Embryonic facial prominence (tissue), 1 donor: ENCODE results near the gene USP34.

Source experiments
- DNase-seq: peaks from one replicate; pipeline ENCODE4 v3.0.0-alpha.2; 2016; ENCODE audit errors: extremely low spot score

Gene USP34

DNA sequence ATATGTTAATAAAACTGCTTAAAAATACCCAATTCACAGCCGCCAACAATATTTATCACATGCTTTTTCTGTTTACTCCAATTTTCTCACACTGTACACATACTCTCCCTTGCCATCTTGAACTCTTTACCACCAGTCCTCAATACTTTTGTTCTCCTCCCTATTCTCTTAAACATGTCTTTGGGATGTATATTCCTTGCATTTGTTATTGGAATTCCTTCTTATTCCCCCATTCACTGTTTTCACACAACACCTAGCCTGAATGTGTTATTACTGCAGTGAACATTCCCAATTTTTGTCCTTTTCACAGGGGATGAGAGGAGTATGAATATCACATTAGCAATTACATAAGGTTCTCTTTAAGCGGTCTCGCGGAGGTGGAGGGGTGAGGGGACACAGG, 94.7 kb downstream of the USP34 start:
- DNase-seq = no peak

DNA sequence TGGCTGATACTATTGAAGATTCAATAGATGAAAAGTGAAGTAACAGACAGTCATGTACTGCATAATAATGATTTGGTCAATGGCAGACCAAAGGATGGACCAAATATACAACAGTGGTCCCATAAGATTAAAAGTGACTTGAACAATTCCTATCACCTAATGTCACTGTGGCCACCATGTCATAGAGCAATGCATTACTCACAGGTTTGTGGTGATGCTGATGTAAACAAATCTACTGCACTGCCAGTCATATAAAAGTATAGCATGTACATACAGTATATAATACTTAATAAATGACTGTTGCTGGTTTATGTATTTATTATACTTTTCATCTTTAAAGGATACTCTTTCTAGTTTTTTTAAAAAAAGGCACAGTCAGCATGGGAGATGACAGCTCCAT, 99.9 kb downstream of the USP34 start:
- DNase-seq = no peak

DNA sequence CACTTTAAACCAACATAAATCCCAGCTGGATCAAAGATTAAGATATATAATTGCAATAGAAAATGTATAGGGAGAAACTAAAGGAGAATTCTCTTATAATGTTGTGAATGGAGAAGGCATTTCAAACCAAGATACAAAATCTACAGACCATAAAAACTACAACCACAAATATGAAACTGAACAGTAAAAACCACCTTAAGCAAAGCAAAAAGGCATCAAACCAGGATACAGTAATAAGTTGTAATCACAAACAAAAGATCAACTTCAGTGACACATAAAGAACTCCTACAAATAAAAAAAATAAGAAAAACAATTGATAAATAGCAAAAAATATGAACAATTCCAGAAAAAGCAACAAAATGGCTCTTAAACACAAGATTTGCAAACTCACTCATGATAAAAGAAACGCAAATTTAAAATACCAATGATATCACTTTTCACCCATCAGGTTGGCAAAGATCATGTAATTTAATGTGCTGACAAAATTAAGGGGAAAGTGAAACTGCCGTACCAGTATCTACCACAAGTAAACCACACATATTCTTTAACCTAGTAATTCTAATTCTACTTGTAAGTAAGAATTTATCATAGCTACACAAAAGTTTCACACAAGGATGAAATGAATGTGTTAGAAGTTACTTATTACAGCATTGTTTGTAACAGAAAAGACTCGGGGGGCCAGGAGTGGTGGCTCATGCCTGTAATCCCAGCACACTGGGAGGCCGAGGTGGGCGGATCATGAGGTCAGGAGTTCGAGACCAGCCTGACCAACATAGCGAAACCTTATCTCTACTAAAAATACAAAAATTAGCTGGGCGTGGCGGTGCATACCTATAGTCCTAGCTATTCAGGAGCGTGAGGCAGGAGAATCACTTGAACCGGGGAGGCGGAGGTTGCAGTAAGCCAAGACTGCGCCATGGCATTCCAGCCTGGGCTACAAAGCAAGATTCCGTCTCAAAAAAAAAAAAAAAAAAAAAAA, 101.9 kb downstream of the USP34 start:
- no peak for DNase-seq

DNA sequence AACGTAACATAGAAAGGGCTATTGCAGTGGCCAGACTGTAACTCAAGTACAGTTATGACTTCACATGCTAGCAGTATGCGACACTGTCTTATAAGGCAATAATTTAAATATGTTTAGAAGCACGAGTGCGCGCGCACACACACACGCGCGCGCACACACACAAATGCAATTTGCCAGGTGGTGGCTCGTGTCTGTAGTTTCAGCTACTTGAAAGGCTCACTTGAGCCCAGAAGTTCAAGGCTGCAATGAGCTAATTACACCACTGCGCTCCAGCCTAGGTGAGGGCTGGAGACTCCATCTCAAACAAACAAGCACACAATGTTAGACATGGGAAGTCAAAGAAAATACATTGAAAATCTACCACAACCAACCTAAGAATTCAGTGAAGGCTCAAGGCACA, 103.7 kb downstream of the USP34 start:
- no peak for DNase-seq

DNA sequence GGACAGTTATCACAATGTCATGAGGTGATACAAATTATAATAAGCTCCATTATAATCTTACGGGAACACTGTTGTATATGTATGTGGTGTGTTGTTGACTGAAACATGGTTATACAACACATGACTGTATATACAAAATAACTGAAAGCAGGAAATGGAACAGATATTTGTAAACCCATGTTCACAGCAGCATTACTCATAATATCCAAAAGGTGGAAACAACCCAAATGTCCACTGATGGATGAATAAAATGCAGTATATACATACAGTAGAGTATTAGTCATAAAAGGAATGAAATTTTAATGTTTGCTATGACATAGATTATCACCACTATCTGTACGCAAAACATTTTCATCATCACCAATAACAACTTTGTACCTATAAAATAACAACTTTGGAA, 107.3 kb downstream of the USP34 start:
- no peak for DNase-seq

DNA sequence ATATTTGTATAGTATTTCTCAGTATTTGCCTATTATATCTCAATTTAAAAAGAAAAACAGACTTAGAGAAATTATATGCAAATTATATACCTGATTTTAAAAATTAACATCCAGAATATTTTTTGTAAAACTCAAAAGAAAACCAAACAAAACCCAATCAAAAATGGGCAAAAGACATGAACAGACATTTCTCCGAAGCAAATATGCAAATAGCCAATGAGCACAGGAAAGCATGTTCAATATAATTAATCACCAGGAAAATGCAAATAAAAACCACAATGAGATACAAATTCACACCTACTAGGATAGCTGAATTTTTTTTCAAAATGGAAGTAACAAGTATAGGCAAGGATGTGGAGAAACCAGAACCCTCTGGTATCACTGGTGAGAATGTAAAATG, 108.0 kb downstream of the USP34 start:
- DNase-seq = no peak

DNA sequence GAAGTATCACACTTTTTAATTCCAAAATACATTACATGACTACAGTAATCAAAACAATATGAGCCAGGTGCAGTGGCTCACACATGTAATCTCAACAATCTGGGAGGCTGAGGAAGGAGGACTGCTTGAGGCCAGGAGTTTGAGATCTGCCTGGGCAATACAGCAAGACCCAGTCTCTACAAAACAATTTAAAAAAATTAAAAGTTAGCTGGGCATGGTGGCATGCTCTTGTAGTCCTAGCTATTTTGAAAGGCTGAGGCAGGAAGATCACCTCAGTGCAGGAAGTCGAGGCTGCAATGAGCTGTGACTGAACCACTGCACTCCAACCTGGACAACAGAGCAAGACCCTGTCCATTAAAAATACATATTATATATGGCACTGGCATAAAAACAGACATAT, 109.8 kb downstream of the USP34 start:
- DNase-seq = no peak

DNA sequence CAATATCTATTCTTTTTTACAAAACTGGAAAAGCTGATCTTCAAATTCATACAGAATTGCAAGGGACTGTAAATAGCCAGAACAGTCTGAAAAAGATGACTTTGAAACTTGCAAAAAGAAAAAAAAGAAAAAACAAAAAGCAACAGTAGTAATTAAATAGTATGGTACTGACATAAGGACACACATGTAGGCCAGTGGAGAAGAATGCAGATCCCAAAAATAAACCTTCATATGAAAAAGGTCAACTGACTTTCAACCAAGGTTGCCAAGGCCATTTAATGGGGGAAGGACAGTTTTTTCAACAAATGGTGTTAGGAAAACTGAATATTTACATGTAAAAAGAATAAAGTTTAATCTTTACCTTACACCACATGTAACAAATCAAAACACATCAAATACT, 111.8 kb downstream of the USP34 start:
- DNase-seq = no peak

DNA sequence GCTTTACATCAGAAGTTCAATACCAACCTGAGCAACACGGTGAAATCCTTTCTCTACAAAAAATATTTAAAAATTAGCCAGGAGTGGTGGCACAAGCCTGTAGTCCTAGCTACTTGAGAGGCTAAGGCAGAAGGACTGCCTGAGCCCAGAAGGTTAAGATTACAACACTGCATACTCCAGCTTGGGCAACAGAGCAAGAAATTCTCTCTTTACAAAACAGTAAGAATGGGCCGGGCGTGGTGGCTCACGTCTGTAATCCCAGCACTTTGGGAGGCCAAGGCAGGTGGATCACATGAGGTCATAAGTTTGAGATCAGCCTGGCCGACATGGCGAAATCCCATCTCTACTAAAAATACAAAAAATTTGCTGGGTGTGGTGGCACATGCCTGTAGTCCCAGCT, 113.2 kb downstream of the USP34 start:
- no peak for DNase-seq

DNA sequence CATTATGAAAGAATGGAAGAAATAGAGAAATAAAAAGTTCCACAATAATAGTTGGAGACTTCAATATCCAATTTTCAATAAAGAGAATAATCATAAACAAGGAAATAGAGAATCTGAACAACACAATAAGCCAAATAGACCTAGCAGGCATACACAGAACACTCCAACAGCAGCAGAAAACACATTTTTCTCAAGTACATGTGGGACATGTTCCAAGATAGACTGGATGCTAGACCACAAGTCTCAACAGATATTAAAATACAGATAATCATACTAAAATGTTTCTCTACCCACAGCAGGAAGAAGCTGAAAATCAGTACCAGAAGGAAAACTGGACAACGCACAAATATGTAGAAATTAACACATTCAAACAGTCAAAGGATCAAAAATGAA, 113.9 kb downstream of the USP34 start:
- no peak for DNase-seq

DNA sequence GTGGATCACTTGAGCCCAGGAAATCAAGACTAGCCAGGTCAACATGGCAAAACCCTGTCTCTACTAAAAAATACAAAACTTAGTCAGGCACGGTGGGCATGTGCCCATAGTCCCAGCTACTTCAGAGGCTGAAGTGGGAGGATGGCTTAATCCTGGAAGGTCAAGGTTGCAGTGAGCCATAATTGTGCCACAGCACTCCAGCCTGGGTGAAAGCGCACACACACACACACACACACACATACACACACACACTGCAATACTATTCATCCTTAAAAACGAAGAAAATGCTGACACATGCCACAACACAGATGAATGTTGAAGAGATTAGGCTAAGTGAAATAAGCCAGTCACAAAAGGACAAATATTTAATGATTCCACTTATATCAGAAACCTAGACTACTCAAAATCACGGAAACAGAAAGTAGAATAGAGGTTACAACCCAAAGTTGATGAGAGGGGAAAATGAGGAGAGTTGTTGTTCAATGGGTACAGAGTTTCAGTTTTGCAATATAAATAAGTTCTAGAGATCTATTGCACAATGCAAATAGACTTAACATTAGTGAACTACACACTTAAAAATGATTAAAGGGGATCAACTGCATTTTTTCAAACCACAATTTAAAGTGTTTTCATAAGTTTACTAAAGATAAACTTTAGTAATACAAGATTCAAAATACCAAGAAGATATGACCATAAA, 114.5 kb downstream of the USP34 start:
- DNase-seq = no peak

DNA sequence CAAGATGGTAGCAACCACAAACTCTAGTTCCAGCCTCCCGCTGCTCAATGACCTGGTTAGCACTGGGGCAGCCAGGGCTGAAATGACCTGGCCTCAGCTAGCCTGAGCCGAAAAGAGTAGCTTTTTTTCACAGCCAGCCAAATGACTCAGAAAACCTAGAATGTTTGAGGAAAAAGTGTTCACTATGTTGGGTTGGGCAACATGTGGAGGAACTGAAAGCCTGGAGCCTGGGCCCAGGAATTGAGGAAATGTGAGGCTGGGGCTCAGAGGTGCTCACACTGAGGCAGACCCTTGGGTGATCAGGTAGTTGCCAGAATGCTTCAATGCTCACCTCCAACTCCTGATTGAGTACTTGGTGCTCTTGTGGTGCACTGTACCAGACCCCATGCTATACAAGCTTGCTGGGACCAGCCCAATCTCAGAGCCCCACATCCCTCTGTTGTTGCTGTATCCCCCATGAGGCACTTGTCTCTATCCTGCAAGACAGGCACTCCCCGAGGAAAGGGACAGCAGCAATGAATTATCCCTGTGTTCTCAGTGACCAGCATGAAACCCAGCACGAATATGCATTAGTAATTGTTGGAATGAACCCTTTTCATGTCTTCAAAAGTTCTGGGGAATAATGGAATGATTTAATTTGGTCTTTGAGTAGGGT, 116.2 kb downstream of the USP34 start:
- no peak for DNase-seq

DNA sequence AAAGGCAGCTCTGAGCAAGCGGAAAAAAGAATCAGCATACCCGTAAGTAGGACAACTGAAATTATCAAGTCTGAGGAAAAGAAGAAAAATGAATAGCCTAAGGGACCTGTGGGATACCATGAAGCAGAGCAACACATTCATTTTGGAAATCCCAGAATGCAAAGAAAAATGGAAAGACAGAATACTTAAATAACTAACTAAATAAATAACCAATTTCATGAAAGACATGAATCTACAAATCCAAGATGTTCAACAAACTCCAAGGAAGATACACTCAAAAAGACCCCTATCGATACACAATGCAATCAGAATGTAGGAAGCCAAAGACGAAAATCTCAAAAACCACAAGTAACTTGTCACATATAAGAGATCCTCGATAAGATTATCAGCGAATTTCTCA, 117.0 kb downstream of the USP34 start:
- no peak for DNase-seq

DNA sequence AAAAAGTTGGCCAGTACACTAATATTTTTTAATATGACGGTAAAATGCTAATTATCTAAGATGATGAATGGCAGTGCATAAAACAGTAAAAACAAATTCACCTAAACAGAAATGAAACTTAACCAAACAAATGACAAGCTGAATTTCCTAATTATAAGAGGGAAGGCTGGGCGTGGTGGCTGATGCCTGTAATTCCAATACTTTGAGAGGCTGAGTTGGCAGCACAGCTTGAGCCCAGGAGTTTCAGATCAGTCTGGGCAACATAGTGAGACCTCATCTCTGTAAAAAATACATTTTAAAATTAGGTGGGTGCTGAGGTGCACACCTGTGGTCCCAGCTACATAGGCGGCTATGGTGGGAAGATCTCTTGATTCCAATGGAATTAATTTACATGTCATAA, 120.1 kb downstream of the USP34 start:
- no peak for DNase-seq

DNA sequence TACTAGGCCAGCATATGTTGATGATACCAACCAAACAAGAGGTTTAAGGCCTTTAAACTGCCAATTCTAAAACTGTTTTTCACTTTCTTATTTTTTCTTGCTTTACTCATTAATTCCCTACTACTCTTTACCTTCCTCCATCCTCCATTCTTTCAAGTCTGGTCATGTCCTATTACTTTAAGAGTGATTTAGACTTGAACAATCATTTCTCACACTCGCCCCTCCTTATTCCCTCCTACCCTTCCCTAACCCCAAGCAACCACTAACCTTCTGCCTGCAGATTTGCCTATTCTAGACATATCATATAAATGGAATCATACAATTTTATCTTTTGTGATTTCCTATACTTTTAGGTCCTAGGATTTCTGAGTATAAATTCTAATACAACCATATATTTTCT, 127.7 kb downstream of the USP34 start:
- DNase-seq = no peak

DNA sequence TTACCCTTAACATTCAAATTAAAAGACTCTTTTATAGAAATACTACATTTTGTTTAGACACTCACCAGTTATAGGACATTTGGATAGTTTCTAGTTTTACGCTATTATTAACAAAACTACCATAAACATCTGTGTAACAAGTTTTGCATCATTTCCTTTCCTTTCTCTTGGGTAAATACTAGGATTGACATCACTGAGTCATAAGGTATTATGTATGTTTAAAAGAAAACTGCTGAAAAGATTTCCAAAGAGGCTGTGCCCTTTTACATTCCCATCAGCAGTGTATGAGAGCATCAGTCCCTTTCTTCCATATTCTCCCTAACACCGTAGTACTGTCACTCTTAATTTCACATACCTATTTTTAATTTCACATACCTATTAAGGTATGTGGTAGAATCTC, 130.6 kb downstream of the USP34 start:
- no peak for DNase-seq

DNA sequence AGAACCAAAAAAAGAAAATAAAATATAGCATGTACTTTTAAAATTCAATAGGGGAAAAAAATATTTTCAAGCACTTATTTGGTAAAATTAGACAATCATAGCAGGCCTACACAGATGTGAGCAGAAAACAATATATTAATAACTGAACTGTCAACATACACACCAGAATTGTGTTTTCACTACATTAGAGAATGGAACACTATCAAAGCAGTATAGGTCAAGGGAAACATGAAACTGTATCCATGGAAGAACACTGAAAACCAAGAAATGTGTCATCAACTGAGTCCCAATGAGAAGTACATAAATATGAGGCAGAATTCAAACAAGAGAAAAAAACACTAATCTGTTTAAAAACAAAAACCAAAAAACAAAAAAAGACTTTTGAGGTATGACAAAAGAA, 132.4 kb downstream of the USP34 start:
- no peak for DNase-seq

DNA sequence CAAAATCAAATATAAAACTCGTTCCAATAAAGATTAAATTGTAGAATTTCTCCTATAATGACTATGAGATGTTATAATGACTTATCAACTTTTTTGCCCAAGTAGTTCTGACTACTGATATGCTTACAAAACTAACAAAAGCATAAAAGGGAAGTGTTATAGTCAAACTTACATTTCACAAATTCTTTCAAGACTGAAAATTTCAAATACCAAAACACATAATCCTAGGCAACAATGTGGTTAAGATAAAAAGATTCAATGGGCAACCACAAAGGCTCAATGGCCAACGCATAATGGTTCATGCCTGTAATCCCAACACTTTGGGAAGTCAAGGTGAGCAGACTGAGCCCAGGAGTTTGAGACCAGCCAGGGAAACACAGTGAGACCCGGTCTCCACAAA, 135.7 kb downstream of the USP34 start:
- no peak for DNase-seq

DNA sequence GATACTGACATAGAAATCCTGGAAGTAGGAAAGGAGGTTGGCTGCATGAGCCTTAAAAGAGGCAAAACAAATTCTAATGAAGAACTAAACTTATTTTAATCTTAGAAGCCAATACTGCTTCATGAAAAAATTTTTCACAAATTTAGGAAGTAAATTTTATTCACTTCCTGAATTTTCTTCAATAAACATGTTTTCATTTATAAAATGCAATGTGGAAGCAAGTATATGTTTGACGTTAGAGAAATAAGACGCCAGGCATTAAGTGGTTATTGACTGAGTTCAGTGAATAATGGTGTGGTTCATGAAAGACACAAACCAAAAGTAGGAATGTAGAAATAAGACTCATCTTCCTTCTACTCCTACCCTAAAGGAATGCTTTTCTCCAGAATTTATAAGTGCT, 136.4 kb downstream of the USP34 start:
- no peak for DNase-seq

DNA sequence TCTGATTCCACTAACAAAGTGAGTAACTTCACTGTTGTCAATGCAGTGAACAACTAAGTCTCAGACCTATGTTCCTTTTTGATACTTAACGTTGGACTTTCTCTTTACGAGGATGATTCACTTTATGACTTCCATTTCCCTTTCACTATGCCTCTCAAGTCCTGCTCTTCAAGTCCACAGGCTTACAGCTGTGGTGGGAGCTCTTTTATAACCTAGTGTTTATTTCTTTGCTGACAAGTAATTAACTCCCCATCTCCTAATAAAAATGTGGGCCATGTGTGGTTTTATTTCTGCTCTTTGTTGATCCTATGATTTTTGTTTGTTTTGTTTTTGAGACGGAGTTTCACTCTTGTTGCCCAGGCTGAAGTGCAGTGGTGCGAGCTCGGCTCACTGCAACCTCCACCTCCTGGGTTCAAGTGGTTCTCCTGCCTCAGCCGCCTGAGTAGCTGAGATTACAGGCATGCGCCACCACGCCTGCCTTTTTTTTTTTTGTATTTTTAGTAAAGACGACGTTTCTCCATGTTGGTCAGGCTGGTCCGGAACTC, 142.1 kb downstream of the USP34 start:
- no peak for DNase-seq

DNA sequence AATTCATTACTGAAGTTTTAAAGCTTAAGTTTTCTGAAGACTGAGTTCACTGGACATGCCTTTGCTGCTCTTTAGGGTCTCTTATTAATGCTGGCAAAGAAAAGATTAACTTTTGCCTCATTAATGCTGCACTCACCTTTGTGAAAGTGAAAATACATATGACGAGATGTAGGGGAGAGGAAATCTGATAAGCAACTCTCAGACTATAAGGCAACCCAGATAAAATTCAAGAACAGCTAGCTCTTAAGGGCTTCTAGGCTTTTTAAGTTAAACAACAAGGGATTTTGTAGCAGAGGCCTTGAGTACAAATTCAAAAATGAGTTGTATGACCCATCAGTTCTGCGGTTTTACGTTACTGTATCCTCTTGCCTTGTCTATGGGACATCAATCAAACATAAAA, 143.7 kb downstream of the USP34 start:
- no peak for DNase-seq

DNA sequence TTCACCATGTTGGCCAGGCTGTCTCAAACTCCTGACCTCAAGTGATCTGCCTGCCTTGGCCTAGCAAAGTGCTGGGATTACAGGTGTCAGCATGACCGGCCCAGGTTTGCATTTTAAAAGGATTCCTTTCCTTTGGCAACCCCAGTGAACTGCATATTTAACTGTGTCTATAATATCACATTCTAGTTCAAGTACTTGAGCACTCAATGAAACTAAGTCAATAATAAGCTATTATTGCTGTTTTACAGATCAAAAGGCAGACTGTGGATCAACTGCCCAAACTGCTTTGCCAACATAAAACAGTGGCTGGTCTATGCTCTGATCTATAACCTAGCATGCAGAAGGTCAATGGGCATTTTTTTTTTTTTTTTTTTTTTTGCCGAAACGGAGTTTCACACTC, 144.5 kb downstream of the USP34 start:
- no peak for DNase-seq
